Activated gamma-delta T cell treated with anti-CD3 and anti-CD28 coated beads, Interleukin-2, amount 50 U/mL, for 16 hours (primary cell): ENCODE measurements around the gene RANBP9.
A peak's percentile ranks its signal among the peaks of the same experiment; 100 is the strongest.

Experiments
- DNase-seq: peaks from one replicate; pipeline ENCODE4 v3.0.0-alpha.2; 2020; ENCODE audit warnings: low read depth

Gene RANBP9

DNA sequence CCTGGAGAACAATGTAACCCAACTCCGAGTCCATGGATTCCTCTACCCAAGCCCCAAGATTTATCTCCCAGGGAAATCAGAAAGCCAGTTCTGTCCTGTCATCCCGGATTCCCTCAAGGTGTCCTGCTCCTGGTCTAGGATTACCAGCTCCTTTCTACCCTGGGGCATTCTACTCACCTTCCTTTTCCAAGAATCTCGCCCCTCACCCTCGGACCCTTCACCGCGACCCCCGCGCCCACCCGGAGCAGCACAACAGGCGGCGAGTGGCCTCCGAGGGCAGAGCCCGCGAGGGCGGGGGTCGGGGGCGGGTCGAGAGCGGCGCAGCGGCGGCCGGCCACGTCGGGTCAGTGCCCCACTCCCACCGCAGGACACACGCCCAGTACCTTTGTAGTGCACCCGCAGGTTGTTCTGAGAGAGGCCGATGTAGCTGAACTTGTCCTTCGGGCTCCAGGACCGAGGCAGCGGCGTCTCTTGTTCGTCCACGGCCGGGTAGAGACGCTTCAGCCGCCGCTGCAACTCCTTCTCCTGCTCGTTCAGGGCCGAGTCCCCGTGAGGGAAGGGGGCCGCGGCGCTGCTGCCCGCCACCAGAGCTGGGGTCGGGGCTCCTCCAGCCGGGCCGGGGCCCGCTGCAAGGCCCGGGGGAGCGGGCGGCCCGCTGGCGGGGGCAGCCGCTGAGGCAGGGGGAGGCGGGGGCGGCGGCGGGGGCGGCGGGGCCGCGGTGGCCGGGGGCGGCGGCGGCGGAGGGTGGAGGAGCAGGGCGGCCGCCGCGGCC, 897 bp downstream of the RANBP9 start:
- peak; percentile 15 for DNase-seq

DNA sequence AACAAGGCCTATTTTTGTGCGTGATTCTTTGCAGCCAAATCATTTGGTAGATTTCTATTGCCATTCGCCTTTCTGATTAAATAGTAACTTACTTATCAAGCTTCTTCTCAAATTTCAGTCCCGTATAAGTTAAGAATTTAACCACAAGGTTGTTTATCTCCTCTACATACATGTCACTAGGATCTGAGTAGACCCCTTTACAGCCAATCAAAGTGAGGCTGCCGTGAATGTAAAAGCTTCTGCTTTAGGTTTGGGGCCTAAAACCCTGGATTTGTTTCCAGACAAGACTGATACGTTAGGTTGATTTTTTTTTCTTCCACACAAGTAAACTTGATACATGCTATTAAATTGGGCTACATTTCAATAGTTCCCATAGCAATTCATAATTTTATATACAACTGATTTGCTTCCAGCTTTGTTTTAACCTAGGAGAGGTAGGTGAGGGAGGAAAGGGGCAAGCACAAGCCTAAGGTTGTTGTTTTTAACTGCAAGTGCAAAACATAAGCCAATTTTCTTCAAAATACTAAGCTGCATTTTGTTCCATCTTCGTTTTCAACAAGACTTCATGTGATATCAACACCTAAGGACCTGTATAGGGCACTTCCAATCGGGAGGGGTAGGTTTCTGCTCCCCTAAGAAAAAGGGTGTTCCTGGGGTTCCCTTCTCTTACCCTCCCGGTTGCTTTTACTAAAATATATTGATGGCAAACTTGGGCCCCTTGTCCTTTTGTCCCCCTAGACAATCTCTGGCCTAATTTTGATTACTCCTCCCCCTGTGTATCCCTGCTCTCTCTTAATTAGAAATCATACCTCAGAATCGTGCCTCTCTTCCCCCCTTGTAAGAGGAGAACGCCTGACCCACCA, 1.7 kb downstream of the RANBP9 start:
- DNase-seq = no peak

DNA sequence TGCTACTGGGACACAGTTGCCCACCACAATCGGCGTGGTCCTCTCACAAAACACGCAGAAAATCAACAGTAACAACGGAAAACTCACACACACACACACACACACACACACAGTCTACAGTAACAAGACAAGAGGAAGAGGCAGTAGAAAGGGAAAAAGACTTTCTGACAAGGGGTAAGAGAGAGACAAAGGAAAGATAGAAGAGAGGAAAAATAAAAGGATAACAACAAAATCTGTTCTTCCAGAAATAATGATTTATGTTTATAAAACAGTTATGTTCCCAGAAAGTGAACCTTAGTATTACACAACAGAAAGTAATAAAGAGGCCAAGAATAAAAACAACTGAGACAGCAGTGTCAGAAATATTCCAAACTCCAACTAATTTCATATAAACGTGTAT, 2.9 kb downstream of the RANBP9 start:
- DNase-seq = no peak

DNA sequence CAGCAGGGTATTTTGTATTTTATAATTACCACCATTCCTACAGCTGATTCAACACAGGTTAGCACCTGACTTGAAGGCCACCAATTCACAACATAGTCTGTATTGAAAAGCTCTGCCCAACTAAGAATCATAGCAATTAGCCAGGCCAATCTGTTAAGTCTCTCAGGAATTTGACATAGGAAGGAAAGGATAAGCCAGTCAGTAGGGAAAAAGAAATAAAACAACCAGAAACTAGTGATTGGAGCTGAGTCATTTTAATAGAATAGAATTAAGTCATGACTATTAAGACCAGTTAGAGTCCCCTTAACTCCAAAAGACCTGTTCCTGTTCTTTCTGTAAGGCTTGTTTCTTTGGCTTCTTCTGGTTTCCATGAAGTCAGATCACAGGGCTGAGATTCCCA, 8.1 kb downstream of the RANBP9 start:
- DNase-seq = no peak

DNA sequence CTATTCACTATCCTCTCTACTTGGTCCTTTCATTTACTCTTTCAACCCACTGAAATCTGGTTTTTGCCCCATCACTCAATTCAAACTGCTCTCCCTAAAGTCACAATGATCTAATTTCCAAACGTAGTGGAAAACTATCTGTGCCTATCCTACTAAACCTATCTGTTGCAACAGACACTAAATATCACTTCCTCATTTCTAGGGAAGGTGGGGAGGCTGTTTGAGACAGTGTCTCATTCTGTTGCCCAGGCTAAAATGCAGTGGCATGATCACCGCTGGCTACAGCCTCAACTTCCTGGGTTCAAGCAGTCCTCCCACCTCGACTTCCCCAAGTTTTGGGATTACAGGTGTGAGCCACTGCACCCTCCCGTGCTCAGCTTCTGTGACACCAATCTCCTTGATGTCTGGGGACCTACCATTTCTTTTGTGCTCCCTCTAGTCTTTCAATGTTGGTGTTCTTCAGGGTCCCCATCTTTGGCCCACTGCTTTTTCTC, 8.8 kb downstream of the RANBP9 start:
- DNase-seq = no peak

DNA sequence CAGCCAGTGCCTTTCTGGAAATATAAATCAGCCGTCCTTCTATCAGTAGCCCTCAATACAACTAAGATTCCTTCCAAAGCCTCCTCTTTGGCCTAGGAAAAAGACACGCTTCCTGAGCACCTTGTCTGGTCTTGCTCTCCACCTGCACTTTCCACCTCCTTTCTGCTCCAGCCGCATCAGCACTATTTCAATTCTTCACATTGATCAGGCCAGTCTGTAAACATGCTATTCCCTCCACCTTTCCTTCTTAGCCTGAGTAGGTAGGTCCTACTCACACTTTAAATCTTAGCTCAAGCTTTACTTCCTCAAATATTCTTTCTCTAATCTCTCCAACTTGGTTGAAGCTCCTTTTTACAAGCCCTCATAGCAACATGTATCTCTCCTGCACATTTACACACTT, 11.4 kb downstream of the RANBP9 start:
- no peak for DNase-seq

DNA sequence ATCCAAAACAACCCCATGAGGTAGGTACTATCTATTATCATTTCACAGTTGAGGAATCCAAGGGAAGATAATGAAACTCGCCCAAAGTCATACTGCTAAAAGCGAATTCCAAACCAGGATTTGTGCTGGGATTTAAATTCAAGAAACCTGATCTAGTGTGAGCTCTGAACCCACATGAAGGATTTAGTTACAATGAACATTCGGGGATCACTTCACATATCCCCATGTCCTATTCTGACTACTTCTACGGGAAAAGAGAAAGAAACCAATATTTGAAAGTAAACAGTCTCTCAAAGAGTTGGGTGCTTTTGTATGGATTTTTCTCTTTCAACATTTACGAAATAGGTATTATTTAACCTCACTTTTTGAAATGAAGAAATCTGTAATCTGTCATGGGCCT, 12.9 kb downstream of the RANBP9 start:
- no peak for DNase-seq

DNA sequence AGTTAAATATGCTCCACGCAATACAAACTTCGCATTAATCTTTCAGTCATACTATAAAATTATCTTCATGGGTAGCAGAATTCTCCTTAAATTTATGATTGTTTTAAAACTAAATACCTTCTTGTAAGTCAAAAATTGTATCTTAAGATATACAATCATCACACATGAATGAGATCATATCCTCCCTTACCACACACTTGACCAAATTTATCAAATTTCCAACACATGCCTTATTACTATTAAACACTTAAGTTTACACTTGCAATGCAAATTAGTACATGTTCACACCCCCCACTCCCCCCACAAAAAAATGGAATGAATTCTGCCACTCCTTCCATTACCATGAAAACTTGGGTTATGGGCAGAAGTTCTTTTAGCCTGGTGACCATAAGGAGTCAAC, 13.8 kb downstream of the RANBP9 start:
- no peak for DNase-seq

DNA sequence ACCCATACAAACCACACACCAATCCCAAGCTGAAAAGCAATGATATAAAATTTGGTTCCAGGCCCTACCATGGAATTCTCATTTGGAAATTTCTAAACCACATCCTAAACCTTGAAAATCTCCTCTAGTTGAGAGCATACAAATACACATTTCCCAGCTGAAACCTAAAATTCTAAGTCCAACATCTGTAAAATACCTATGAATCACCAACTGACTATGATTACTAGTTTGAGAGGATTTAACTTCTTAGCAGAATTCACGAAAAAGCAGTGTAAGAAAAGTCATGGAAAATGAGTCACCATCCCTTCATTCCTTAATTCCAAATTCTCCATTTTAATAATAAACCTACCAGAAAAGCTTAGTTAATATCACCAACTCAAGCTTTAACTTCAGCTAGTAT, 15.4 kb downstream of the RANBP9 start:
- DNase-seq = no peak

DNA sequence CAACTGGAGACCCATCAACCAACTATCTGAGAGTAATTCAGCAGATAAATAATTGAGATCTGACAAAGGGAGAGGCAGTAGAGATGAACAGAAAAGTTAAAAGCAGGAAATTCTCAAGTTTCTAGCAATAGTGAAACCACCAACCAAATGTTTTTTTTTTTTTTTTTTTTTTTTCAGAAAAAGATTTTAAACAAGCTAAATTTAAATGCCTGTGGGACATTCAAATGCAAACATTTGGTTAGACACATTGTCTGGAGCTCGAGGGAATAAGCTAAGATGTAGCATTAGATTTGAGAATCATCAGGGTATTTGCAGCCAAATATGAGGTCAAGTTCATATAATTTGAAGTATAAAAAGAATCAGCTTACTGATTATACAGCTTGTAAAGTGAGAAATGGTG, 16.4 kb downstream of the RANBP9 start:
- DNase-seq = no peak

DNA sequence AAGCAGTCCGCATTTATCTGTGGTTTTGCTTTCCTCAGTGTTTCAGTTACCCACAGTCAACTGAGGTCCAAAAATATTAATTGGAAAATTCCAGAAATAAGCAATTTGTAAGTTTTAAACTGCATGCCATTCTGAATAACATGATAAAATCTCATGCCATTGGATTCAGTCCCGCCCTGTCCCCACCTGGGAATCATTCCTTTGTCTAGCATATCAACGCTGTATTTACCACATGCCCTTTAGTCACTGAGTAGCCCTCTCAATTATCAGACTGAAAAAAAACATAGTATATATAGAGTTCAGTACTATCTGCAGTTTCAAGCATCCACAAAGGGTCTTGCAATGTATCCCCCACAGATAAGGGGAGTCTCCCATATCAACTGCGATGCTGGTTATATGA, 17.1 kb downstream of the RANBP9 start:
- DNase-seq = no peak

DNA sequence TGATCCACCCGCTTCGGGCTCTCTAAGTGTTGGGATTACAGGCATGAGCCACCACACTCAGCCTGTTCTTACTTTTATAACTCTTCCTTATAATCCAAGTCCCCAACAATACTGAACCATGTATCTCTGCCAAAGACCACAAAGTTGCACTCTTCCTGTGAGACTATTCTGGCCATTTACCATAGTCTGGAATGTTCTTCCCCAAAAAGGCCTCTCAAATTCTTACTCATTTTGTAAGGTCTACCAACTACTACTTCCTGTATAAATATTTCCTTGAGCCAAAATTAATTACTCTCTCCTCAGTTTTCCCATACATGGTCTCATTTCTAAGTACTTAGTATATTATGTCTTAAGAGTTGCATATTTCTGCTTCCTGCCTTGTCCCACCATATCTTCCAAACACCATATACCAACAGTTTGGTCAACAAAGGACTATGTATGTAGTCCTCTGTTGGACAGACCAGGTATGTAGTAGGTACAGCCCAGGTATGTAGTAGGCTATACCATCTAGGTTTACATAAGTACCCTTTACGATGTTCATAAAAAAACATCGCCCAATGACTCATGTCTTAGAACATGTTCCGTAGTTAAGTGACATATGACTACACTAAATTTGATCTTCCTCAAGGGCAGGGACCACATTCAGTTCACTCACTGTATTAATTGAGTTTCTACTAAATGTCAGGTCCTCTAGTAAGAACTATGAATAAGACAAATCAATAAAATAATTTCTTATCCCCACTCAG, 22.0 kb downstream of the RANBP9 start:
- no peak for DNase-seq

DNA sequence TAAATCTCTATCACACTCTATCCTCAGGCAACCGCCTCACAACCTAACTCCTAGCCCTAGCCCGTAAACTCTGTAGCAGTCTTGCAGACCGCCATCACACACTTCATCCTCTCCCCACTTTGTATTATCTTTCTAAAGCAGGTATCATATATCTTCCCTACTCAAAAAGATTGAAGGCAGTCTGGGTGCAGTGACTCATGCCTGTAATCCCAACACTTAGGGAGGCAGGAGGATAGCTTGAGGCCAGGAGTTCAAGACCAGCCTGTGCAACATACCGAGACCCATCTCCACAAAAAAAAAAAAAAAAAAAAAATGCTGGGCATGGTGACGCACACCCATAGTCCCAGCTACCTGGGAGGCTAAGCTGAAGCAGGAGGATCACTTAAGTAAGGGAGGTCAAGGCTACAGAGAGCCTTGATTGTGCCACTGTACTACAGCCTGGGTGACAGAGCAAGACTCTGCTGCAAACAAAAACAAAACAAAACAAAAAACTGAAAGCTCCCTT, 22.9 kb downstream of the RANBP9 start:
- no peak for DNase-seq

DNA sequence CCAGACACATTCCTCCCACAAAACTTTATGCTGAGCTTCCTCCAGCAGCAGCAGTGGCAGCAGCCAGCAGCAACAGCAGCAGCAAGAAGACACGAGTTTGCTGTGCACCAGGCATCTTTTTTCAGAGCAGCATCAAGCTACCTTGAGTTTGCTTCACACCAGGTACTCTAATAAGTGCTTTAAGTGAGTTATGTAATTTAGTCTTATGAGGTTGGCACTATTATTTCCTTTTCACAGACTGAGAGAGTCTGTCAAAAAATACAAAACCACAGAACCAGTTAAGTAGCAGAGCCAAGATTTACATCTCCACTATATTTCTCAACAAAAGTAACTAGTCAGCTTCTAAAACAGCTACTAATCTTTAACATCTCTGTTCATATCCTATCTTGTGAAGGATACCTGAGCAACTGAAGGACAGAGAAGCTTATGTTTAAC, 23.7 kb downstream of the RANBP9 start:
- DNase-seq = no peak

DNA sequence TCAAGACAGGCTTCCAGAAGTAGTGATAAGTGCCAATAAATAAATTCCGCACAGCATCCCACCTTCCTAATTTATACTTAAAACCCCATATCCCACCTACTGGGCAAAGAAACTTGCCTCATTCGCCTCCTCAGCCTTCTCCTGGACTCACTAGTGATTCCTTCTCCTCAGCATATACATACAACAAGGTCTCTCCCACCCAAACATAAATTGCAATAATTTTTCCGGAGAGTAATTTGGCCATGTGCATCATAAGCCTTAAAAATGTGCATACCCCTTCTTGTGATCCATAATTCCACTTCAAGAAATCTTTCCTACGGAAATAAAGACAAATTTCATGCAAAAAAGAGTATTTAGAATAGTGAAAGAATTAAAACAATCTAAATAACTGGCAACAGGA, 26.8 kb downstream of the RANBP9 start:
- no peak for DNase-seq

DNA sequence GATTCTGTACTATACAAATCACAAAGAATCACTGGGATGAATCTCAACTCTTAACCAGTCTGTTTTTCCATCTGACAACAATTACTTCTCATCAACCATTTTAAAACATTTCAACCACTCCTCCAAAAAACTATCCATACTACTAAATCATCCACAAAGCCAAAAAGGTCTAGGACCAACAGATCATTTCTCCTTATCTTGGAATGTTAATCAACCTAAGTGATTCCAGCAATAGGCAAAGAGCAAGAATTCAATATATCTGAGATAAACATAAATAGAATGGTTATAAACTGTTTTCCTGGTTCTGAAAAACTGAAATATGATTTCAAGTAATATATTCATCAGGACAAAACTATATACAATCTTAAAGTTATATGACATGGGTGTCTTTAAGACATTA, 28.6 kb downstream of the RANBP9 start:
- no peak for DNase-seq

DNA sequence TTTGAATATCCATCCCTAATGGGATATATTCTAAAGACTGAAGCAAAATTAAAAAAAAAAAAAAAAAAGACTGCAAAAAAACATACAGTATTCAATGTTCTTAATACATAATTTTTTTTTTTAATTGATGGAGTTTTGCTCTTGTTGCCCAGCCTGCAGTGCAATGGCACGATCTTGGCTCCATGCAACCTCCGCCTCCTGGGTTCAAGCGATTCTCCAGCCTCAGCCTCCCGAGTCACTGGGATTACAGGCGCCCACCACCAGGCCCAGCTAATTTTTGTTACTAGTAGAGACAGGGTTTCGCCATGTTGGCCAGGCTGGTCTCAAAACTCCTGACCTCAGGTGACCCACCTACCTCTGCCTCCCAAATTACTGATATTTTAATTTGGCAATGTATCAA, 29.3 kb downstream of the RANBP9 start:
- DNase-seq = no peak

DNA sequence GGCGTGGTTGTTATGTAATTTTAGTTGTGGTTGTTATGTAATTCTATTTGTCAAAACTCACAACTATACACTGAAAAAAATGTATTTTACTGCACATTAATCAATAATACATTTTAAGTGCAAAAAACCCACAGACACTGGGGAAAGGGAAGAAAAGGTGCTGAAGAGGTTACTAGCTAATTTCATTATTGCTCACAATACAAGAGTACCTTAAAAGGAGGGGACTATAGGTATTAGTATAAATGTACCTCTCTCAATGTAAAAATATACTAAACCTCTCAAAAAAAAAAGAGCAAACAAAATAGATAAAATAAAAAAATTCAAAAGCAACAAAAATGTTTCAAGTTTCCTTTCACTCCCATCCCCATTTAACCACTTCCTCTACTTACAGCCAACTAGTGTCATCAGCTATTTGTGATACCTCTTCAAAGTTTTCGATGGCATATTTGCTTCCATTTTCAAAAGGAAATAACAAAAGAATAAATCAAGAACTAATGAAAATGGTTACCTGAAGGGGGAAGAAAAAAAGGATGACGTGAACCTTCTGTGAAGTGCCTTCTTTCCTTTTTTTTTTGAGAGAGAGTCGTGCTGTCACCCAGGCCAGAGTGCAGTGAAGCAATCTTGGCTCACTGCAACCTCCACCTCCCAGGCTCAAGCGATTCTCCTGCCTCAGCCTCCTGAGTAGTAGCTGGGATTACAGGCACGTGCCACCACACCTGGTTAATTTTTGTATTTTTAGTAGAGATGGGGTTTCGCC, 30.2 kb downstream of the RANBP9 start:
- no peak for DNase-seq

DNA sequence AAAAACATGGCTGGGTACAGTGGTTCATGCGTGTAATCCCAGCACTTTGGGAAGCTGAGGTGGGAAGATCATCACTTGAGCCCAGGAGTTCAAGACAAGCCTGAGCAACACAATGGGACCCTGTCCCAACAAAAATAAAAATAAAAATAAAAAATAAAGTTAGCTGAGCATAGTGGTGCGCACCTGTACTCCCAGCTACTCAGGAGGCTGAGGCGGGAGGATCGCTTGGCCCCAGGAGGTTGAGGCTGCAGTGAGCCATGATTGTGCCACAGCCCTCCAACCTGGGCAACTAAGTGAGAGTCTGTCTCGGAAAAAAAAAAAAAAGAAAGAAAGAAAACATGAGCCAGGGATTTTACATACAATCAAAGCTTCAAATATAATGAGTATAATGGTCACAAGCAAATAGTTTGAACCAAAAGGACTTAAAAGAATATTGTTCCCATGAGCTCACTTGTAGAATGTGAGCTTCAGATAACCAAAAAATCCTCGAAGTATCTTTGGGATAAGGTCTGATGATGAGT, 31.1 kb downstream of the RANBP9 start:
- DNase-seq = no peak

DNA sequence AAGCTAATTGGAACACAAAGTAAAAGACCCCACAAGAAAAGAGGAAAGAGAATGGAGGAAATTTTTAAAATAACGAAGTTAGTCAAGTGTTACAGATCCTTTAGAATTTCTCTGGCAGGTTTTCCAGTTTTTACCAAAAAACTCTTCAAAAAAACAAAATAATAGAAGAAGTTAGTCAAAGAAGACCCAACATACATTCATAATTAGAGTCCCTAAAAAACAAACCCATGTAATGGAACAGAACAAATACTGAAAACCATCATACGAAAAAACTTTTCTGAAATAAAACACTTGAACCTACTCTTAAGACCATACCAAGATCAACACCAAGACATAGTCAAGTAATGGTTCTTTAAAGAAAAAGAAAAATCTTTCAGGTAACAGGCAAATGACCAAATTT, 31.6 kb downstream of the RANBP9 start:
- DNase-seq = no peak

DNA sequence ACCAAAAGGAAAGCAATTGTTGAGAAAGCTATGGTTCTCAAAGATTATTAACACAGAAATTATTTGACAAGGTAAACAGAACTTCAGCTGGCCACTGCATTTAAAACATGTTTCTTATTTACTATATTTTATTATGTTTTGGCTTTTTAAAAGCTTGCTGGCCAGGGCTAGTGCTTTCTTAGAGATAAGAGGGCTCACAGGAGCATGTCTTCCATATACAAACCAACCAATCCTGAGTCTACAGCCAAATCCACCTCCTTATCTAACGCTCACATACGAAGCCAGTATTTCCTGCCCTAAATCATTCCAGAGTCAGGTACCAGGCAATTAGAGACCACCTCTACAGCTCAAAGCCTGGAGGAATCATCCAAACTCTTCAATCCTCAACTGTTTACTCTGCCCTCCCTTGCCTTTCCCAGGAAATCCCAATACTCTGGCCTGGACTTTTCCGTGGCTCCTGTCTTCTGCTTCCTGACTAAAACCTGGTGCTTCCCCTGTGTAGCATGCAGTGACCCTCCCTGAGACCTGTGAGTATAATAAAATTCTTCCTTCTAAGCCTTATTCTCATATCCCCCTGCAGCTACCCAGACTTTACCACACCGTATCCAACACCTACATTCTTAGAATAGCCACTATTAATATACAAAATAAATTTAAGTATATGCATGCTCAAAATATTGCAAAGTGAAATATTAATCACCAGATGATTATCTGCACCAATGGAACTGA, 33.2 kb downstream of the RANBP9 start:
- no peak for DNase-seq
